D341Med (cell line): ENCODE results near the gene OR10R2.
"Not testable (repeated sequence)": the region's sequence is repeated elsewhere in the genome, so short reads cannot be mapped to it uniquely, and the experiment has no call there.

Source experiments
- DNase-seq: peaks from one replicate; pipeline ENCODE4 v3.0.0; 2012; ENCODE audit warnings: low spot score

The OR10R2 gene, protein sequence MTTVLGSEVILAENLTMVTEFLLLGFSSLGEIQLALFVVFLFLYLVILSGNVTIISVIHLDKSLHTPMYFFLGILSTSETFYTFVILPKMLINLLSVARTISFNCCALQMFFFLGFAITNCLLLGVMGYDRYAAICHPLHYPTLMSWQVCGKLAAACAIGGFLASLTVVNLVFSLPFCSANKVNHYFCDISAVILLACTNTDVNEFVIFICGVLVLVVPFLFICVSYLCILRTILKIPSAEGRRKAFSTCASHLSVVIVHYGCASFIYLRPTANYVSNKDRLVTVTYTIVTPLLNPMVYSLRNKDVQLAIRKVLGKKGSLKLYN

GRCh38 chr1:158471920-158472319 is at the start of gene OR10R2:
TSS of gene OR10R2 (plus strand) at chr1:158472220. CDS start at chr1:158472326, 106 bp downstream.
- DNase-seq = no peak

- DNase-seq = no peak
Observed at GRCh38 chr1:158425027-158425426, 47.0 kb upstream of the OR10R2 start.

DNA sequence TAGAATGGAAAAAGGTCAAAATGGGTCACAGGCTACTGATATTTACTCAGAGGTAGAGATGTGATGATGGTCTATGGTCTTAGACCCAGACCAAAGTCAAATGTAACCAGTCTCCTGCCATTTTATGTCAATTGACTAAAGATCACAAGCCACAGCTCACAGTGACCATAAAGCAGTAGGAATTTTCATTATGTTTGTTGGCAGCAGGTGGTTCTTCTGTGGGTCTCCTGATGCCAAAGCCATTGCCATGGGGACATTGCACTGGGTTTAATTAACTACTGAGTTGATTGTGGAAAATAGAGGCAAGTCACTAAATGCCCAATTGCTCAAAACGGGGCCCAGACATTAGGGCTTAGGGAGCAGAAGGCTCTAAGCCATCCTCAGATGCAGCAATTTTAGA is 45.9 kb upstream of the OR10R2 start, which contains the start of gene OR10K2:
Gene OR10K2 (minus strand): TSS at position 101 of the 400 bp plus-strand sequence. CDS start 5,371 bp downstream, outside the sequence.
- DNase-seq = no peak

- DNase-seq = not testable (repeated sequence)
Observed at GRCh38 chr1:158430163-158430562, 41.9 kb upstream of the OR10R2 start.

DNA sequence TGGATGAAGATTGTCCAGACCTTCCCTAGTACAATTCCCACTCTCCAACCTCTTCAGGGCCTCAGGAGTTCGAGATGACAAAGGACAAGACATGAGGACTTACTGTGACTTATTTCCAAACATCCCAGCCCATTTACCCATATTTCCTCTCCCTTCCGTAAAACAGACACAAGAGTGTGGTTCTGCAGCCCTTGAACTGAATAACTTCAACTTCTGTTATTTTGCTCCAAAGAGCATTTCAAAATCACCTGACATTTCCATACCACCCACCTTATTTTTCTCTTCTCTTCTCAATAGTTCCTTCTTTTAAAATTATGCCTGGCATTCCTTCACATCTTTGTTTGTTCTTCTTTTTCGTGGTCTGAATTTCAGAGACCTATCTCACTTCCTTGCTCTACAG is 37.3 kb upstream of the OR10R2 start:
- DNase-seq = no peak

GRCh38 chr1:158445376-158445775 is 26.6 kb upstream of the OR10R2 start:
- no peak for DNase-seq

DNA sequence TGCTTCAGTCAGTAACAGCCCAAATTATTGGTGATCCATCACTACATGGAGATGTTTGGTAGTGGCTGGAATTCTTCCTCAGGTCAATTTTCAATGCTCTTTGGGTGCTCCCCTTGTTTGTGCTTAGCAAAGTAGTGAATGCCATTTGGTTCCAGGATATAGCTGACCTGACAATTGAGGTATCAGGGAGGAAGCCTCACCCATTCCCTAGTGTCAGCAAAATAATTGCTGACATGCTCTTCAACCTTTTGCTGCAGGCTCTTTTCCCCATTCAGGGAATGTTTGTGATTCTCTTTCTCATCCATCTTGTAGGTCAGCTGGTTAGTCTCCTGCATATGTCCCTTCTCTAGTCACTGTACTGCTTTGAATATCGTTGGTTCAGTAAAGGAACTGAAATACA is 17.5 kb upstream of the OR10R2 start:
- no peak for DNase-seq

- DNase-seq = no peak
Observed at GRCh38 chr1:158457246-158457645, 14.8 kb upstream of the OR10R2 start.

DNA sequence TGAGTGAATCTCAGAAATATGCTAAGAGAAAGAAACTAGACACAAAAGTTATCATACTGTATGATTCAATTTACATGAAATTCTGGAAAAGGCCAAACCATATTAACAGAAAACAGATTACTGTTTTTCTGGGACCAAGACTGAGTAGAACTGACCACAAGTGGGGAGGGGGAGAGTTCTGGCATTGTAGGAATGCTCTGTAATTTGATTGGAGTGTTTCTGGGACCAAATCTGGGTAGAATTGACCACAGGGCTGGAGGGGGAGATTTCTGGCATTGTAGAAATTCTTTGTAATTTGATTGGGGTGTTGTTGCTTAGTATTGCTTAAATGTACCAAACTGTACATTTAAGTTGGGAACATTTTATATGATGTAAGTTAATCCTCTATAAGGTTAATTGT is 13.8 kb upstream of the OR10R2 start:
- no peak for DNase-seq

DNA sequence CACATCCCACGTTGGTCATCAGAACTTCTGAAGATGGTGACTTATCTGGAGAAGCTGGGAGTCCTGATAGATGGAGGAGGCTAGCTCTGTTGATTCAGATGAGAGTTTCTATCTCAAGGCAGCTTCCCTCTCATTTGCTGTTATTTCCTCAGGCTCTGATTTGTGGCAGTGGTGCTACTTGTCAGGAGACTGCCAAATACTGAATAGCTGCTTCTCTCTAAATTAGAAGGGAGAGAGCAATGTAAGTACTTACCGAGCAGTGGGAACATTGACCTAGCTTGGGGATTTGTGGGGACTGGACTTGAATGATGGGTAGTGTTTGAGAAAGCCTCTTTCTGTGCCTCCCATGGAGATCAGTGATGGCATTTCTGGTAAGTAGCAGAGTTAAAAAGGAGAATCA is 10.5 kb upstream of the OR10R2 start, which contains the start of gene OR10K1:
Gene OR10K1 (plus strand): TSS at position 301 of the 400 bp plus-strand sequence. CDS start 3,728 bp downstream, outside the sequence.
- DNase-seq = no peak

GRCh38 chr1:158485455-158485854 is 13.4 kb downstream of the OR10R2 start:
- no peak for DNase-seq

DNA sequence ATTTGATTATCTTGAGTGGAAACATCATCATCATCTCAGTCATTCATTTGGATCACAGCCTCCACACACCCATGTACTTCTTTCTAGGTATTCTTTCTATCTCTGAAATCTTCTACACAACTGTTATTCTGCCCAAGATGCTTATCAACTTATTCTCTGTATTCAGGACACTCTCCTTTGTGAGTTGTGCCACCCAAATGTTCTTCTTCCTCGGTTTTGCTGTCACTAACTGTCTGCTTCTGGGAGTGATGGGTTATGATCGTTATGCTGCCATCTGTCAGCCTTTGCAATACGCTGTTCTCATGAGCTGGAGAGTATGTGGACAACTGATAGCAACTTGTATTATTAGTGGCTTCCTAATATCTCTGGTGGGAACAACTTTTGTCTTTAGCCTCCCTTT is 19.3 kb downstream of the OR10R2 start:
- DNase-seq = no peak

GRCh38 chr1:158493054-158493453 is 21.0 kb downstream of the OR10R2 start:
- no peak for DNase-seq

GRCh38 chr1:158494796-158495195 is 22.8 kb downstream of the OR10R2 start:
- DNase-seq = no peak

DNA sequence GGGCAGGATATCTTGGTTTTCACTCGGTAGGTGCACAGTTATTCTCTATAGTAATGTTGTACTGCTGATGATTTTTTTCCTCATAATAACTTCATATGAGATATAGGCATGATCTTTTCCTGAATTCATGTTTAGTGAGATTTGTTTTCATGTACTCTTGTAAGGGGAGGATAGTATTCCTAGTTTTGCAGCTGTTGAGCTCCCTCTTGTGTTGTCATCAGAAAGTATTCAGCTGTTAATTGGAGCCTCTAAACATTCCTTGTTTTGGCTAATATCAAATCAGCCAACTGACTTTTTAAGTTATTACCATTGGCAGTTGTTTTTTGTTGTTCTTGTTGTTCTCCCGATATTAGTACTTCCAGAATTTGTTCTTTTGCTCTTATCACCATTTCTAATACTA is 24.4 kb downstream of the OR10R2 start:
- DNase-seq = no peak

DNA sequence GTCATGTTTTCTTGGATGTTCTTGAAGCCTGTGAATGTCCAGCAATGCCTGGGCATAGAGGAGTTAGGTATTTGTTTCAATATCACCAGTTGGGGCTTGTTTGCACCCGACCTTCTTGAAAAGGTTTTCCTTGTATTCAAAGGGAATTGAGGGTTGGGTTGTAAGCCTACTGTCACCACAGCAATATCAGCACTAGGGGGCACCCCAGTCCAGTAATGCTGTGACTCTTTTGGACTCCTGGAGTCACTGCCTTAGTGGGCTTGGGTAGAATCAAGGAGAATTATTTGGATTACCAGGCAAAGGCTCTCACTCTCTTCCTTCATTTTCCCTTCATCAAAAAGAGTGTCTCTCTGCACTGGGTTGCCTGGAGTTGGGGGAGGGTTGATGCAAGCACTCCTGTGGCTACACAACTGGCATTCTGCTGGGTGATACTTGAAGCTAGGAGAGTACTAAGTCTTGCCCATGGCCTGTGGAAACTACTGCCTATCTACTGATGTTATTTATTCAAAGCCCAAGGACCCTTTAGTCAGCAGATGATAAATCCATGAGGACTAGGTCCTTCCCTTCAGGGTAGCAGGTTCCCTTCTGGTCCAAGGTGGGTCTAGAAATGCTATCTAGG is 34.5 kb downstream of the OR10R2 start:
- no peak for DNase-seq

GRCh38 chr1:158507511-158507910 is 35.5 kb downstream of the OR10R2 start:
- DNase-seq = no peak

GRCh38 chr1:158509471-158510156 is 37.6 kb downstream of the OR10R2 start:
- DNase-seq = no peak

DNA sequence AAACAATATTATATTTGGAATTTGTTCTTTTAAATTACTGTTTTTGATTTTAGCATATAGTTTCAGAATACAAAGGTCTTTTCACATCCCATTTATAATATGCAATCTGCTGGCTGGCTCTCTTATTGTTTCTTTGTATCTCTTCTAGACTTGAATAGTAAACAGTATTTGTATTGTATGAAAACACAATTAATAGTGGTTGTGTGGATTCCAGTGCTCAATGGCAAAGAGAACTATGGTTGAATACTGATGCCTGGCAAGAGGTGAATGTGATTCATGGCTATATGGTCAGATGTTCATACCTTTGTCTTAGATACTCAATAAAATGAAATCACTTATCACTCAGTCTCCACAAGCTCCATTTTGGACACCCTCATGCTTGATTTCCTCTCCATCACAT is 44.9 kb downstream of the OR10R2 start:
- DNase-seq = no peak

DNA sequence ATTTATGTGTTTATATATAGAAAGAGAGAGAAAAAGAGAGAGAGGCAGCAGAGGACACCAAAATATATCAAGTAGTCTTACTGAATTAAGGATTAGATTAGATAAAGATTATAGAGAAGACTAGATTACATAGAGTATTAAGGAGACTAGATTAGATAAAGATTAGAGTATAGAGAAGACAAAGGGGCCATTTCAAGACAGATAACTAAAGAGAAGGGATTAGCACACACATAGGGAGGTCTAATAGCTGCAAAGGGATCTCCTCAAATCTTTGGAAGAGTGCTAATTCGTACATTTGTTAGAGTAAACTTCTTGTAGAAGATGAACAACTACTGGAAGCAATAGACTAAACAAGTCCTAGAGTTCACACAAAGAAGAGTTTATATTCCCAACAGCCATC is 48.0 kb downstream of the OR10R2 start:
- DNase-seq = no peak

DNA sequence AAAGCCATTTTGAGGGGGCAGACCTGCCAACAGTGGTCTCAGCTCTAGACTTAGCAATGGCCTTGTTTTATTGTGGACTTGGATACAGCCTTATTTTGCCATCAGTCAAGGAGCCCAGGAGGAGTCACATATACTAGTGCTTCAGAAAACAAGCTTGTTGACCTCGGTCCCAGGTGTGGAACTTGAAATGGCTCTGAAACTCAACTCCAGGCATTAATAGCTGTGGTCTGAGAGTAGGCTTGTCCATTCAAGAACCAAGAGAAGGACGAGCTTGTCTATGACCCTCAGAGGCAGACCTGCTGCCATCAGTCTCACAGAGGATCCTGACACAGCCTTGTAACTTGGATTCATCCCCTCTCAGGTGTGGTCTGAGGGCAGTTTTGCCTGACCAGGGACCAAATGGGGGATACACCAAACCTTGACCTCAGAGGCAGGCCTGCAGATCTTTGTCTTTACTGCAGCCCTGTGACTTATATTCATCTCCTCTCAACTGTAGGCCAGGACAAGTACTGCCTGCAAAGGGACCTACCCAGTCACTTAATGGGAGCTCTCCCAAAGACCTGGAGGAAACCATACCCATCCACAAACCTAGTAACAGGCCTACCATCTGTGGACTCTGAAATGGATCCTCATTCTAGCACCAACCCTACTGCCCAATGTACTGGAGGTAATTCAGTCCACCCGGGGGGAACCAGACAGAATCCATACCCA is 49.1 kb downstream of the OR10R2 start:
- no peak for DNase-seq

GRCh38 chr1:158521666-158522058 is 49.6 kb downstream of the OR10R2 start:
- no peak for DNase-seq
